ENCODE data around the gene DLGAP1. TPM values are rescaled to one million over a fixed set of nuclear protein-coding genes. Genes with fewer than 3 reads are reported as not detected.

The DLGAP1 gene
- total and polyA plus RNA-seq, 2 of the 13 experiments (the other 11 are each of a cell fraction or from before 2014, with no cell fraction given) = 0.01 TPM; not detected in 1

DNA sequence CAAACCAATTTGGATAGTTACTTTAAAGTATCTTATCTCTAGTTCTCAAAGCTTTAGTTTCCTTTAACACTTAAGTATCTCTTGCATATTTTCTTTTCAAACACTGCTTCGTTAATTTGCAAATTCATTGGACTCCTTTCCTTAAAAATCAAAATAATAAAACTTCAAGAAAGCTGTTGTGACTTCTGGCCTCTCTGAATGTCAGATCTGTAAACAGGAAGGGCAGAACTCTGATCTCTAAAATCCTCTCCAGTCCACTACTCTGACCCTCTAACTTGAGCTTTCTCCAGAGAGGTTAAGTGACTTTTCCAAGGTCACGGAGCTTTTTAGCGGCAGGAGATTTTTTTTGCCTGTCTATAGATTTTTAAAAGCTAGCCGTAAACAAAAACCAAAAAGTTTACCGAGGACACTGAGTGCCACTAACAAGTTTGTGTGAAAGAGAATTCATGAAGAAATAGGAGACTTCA lies 849.6 kb downstream of the DLGAP1 start:
- POLR2A ChIA-PET = interaction anchor here (1.0 to 4.8 kb wide), 12 partner anchors 10 to 158 kb away, joined by 3 to 52 read pairs (median 4); partner anchors contain the start of gene TGIF1
- H3K4me1 ChIP-seq (ENCODE audit: insufficient read depth, low read length) = peaks cover 69% of the 10 kb centered on the region
- no peak for DNase-seq (ENCODE audit: low spot score)
- TF ChIP-seq TEF (CRISPR knock-in tag; IDR thresholded peaks at IDR 0.05) (no peak), ZNF749 (CRISPR knock-in tag; IDR thresholded peaks at IDR 0.05; ENCODE audit: borderline replicate concordance) (no peak), SIX1 (CRISPR knock-in tag; IDR thresholded peaks at IDR 0.05; ENCODE audit: borderline replicate concordance) (no peak), ARNT (IDR thresholded peaks at IDR 0.05) (no peak), ZNF614 (CRISPR knock-in tag; IDR thresholded peaks at IDR 0.05; ENCODE audit: borderline replicate concordance) (no peak), CCAR2 (optimal IDR thresholded peaks at IDR 0.05; ENCODE audit: low read depth, low read length) (no peak), GABPB1 (CRISPR knock-in tag; IDR thresholded peaks at IDR 0.05) (no peak), ZFP37 (CRISPR knock-in tag; IDR thresholded peaks at IDR 0.05; ENCODE audit: borderline replicate concordance) (no peak), ZNF3 (CRISPR knock-in tag; IDR thresholded peaks at IDR 0.05) (no peak), ETV5 (CRISPR knock-in tag; IDR thresholded peaks at IDR 0.05; ENCODE audit: borderline replicate concordance) (peak; percentile 42; the same call in 1 of the 2 replicates), GABPA (IDR thresholded peaks at IDR 0.05; ENCODE audit: low read depth, low read length) (no peak), GABPA (CRISPR knock-in tag; IDR thresholded peaks at IDR 0.05; ENCODE audit: low read depth) (0 out of 2 replicates have a peak, but pooled peaks have one; percentile 18), ZNF142 (CRISPR knock-in tag; IDR thresholded peaks at IDR 0.05) (no peak), ZNF276 (CRISPR knock-in tag; IDR thresholded peaks at IDR 0.05; ENCODE audit: low read depth) (no peak), ISX (CRISPR knock-in tag; conservative IDR thresholded peaks at IDR 0.05) (no peak)

More for the DNA sequence above, 849.6 kb downstream of the DLGAP1 start:
- peak overlapping the region; percentile 74 for H3K9ac ChIP-seq (ENCODE audit: insufficient read depth, low read depth, low read length)
- BruUV-seq (replicated peaks) = no TSS peak
- WGBS (ENCODE audit: low lambda C conversion rate) = 20% methylated on average over 5 of the region's 5 CpGs
- H3K9me3 ChIP-seq (ENCODE audit: low read length) = no peaks in the 10 kb centered on the region
- H3K27ac ChIP-seq (ENCODE audit: extremely low read length, insufficient read depth, low read length) = peak overlapping the region; percentile 93
- ATAC-seq = no peak
- no peaks in the 10 kb centered on the region for H3K36me3 ChIP-seq (replicated peaks in 1 of 2; ENCODE audit: control insufficient read depth in 1 of 2, insufficient read depth in 2 of 2, low read length in 2 of 2)
- FAIRE-seq = no peak
- in situ Hi-C loops (cut with HindIII; ENCODE audit: extremely low pct_ligation_motif_present, low pct_unique_long_range_greater_than_20kb) (loop anchor here (25.0 kb wide), 1 partner anchor 568 kb away; no protein-coding TSS in a partner anchor), intact Hi-C loops (cut with micrococcal nuclease; ENCODE audit: unreplicated experiment) (no loop called here)
- no peaks in the 10 kb centered on the region for H3K27me3 ChIP-seq (ENCODE audit: control insufficient read depth in 1 of 2, insufficient read depth in 2 of 2, low read length in 2 of 2)
- H3K79me2 ChIP-seq (ENCODE audit: insufficient read depth, low read length) = no peaks in the 10 kb centered on the region
- CTCF ChIA-PET (ENCODE audit: low intra/inter-chr PET ratio, low total read pairs) = no interaction called here
- H3K4me3 ChIP-seq (replicated peaks in 1 of 3; ENCODE audit: insufficient read depth in 1 of 3, low read depth in 2 of 3, low read length in 3 of 3) = peak overlapping the region; percentile 42 to 45 (median 45); a peak in 5 of 6 replicates
- H4K20me1 ChIP-seq (ENCODE audit: insufficient read depth, low read length) = no peaks in the 10 kb centered on the region
- H2AFZ ChIP-seq (ENCODE audit: low read length) = no peak overlapping the region
- peak overlapping the region; percentile 78 for H3K4me2 ChIP-seq (ENCODE audit: low read depth, low read length)

All from HepG2 (cell line).